A549 (cell line): ENCODE measurements around the gene DNMT1. TPM values are rescaled to one million over a fixed set of nuclear protein-coding genes. Genes with fewer than 3 reads are reported as not detected.

Experiments
- ATAC-seq, 2 experiments: fragments of 200-7000 bp in 1 of 2; fragments of >200 bp in 1 of 2; cut with Nextera tagmentation in 1 of 2; cut with Tn5 transposase in 1 of 2; 3 replicates each; pipeline versions ENCODE4 v1.8.0 to v1.9.1; 2018 to 2020; ENCODE audit warnings: mild to moderate bottlenecking in 1 of 2, moderate library complexity in 1 of 2
- CTCF ChIA-PET: fragments of 300-600 bp; sonication (Branson Sonifier 250); formaldehyde crosslinking; extraction: SDS; loops from one replicate; lab custom pipeline; 2021; ENCODE audit warnings: antibody characterized with exemption, inconsistent platforms; lab: Yijun Ruan, JAX
- POLR2A ChIA-PET: fragments of 350-600 bp; formaldehyde crosslinking; extraction: SDS; loops from one replicate; lab custom pipeline; 2021; ENCODE audit warnings: antibody characterized with exemption, inconsistent platforms; lab: Yijun Ruan, JAX
- DNase-seq, 2 experiments: peaks; one replicate each; pipeline versions ENCODE4 v3.0.0 to v3.0.0-alpha.2; 2011 to 2016; ENCODE audit warnings: low read depth in 1 of 2, low spot score in 1 of 2
- FAIRE-seq: peaks from 2 replicates; lab custom pipeline; 2011; peaks lifted over from hg19 to GRCh38; lab: Jason Lieb, UNC
- H3K27ac ChIP-seq, 2 experiments: fragments of >200 bp; sonication (Bioruptor Twin); formaldehyde crosslinking; 3 replicates each; pipeline ENCODE4 v1.5.1; 2016 to 2017
- H3K4me1 ChIP-seq: fragments of >200 bp; sonication (Bioruptor Twin); formaldehyde crosslinking; 3 replicates; pipeline ENCODE4 v1.6.1; 2016
- H3K4me2 ChIP-seq: fragments of >200 bp; sonication (Bioruptor Twin); formaldehyde crosslinking; 3 replicates; pipeline ENCODE4 v1.6.1; 2016
- H3K4me3 ChIP-seq: fragments of >200 bp; sonication (Bioruptor Twin); formaldehyde crosslinking; 3 replicates; pipeline ENCODE4 v1.5.1; 2016
- H3K9me3 ChIP-seq: fragments of >200 bp; sonication (Bioruptor Twin); formaldehyde crosslinking; 3 replicates; pipeline ENCODE4 v1.6.1; 2016
- ATOH8 ChIP-seq: fragments of 250-450 bp; sonication (Bioruptor Pico); IDR thresholded peaks from 2 replicates; pipeline ENCODE4 v1.5.0; 2020; ENCODE audit warnings: low read depth, mild to moderate bottlenecking, moderate library complexity
- BHLHE40 ChIP-seq: IDR thresholded peaks from 2 replicates; pipeline ENCODE4 v1.6.1; 2012; ENCODE audit warnings: low read depth, low read length, inconsistent platforms
- CBX2 ChIP-seq: fragments of 200-600 bp; sonication (generic); IDR thresholded peaks from 2 replicates; pipeline ENCODE4 v1.6.1; 2016; ENCODE audit warnings: low read depth, mild to moderate bottlenecking, borderline replicate concordance
- CEBPB ChIP-seq, 2 experiments: fragments of >200 bp in 1 of 2; sonication (Bioruptor Twin) in 1 of 2; formaldehyde crosslinking in 1 of 2; IDR thresholded peaks; 2 replicates each; pipeline ENCODE4 v1.6.1; 2012 to 2016
- EHF ChIP-seq: fragments of 250-450 bp; sonication (Bioruptor Pico); IDR thresholded peaks from 2 replicates; pipeline ENCODE4 v1.5.0; 2020; ENCODE audit warnings: mild to moderate bottlenecking
- EHMT2 ChIP-seq: fragments of 200-600 bp; sonication (generic); IDR thresholded peaks from 2 replicates; pipeline ENCODE4 v1.6.1; 2016; ENCODE audit warnings: antibody characterized with exemption, low read depth, mild to moderate bottlenecking, moderate library complexity
- ELK1 ChIP-seq: fragments of 150-350 bp; IDR thresholded peaks from 2 replicates; pipeline ENCODE4 v1.6.1; 2014; ENCODE audit warnings: low read depth, mild to moderate bottlenecking, low read length
- EP300 ChIP-seq, 2 experiments: fragments of >200 bp; sonication (Bioruptor Twin); formaldehyde crosslinking; IDR thresholded peaks; 2 replicates in 1 of 2; 3 replicates in 1 of 2; pipeline ENCODE4 v1.6.1; 2016 to 2017
- HEYL ChIP-seq: fragments of 250-450 bp; sonication (Bioruptor Pico); IDR thresholded peaks from 2 replicates; pipeline ENCODE4 v1.8.0; 2021; ENCODE audit warnings: mild to moderate bottlenecking, moderate library complexity
- HOXA7 ChIP-seq: fragments of 250-450 bp; sonication (Bioruptor Pico); IDR thresholded peaks from 2 replicates; pipeline ENCODE4 v1.5.0; 2020; ENCODE audit warnings: mild to moderate bottlenecking, moderate library complexity
- HOXB13 ChIP-seq: fragments of 250-450 bp; sonication (Bioruptor Pico); IDR thresholded peaks from 2 replicates; pipeline ENCODE4 v1.5.0; 2020; ENCODE audit warnings: low read depth, mild to moderate bottlenecking, moderate library complexity
- MAZ ChIP-seq: fragments of 150-350 bp; IDR thresholded peaks from 2 replicates; pipeline ENCODE4 v1.6.1; 2014; ENCODE audit warnings: antibody characterized with exemption, low read depth, low read length, borderline replicate concordance
- MYC ChIP-seq: IDR thresholded peaks from 2 replicates; pipeline ENCODE4 v1.6.1; 2012; ENCODE audit warnings: mild to moderate bottlenecking, inconsistent platforms, low read length, improper control_type of control experiment, borderline replicate concordance
- PBX3 ChIP-seq: IDR thresholded peaks from 2 replicates; pipeline ENCODE4 v1.6.1; 2012
- RAD21 ChIP-seq, 2 experiments: fragments of >200 bp in 1 of 2; sonication (Bioruptor Twin) in 1 of 2; formaldehyde crosslinking in 1 of 2; IDR thresholded peaks in 1 of 2; conservative IDR thresholded peaks in 1 of 2; 2 replicates in 1 of 2; 3 replicates in 1 of 2; pipeline ENCODE4 v1.6.1; 2012 to 2018; ENCODE audit warnings: inconsistent platforms in 1 of 2
- REST ChIP-seq: fragments of 200-600 bp; sonication (generic); IDR thresholded peaks from 2 replicates; pipeline ENCODE4 v1.6.1; 2016; ENCODE audit warnings: antibody characterized with exemption, mild to moderate bottlenecking, moderate library complexity
- RFX5 ChIP-seq: fragments of 450-650 bp; IDR thresholded peaks from 2 replicates; pipeline ENCODE4 v1.7.1; 2014; ENCODE audit warnings: antibody characterized with exemption, mild to moderate bottlenecking, moderate library complexity
- SREBF2 ChIP-seq: fragments of 450-650 bp; IDR thresholded peaks from 2 replicates; pipeline ENCODE4 v1.6.1; 2014; ENCODE audit warnings: mild to moderate bottlenecking, moderate library complexity
- TP53 ChIP-seq: fragments of 250-450 bp; sonication (Bioruptor Pico); IDR thresholded peaks from 2 replicates; pipeline ENCODE4 v1.5.0; 2021; ENCODE audit warnings: mild to moderate bottlenecking, moderate library complexity
- USF2 ChIP-seq: fragments of 450-650 bp; IDR thresholded peaks from 2 replicates; pipeline ENCODE4 v1.6.1; 2014; ENCODE audit warnings: antibody characterized with exemption
- ZFP36 ChIP-seq: fragments of 450-650 bp; IDR thresholded peaks from 2 replicates; pipeline ENCODE4 v1.6.1; 2014; ENCODE audit warnings: borderline replicate concordance; ENCODE audit not compliant: partially characterized antibody
- WGBS: methylation state at CpG from one replicate; pipeline ENCODE4 v1.1.6; 2017; ENCODE audit errors: missing lambda C conversion rate; 5-methylcytosine and 5-hydroxymethylcytosine counted together
- polyA plus RNA-seq, 4 experiments: library from polyadenylated mRNA; depleted of rRNA in 3 of 4; stranded (reverse); fragments of >200 nt; fragmentation: RNase III in 1 of 4; extraction: RNeasy Plus Mini Kit Qiagen cat#74134 plus additional on column Dnase treatment in 1 of 4; gene quantifications; 2 replicates in 3 of 4; 3 replicates in 1 of 4; pipeline ENCODE4 v1.2.3, GENCODE V29; 2011 to 2017

The DNMT1 gene
- polyA plus RNA-seq, 2 of the 4 experiments (the other 2 are of a cell fraction) = 85.2 to 86.2 TPM

GRCh38 chr19:10141973-10142372 is 52.8 kb downstream of the DNMT1 start:
- ATAC-seq (no peak), DNase-seq (no peak), FAIRE-seq (no peak)
- Histone ChIP-seq H3K4me2 (no peak overlapping the region), H3K27ac (no peak overlapping the region), H3K4me1 (no peaks in the 10 kb centered on the region), H3K9me3 (no peaks in the 10 kb centered on the region), H3K4me3 (no peak overlapping the region)
- 95% methylated on average over 18 of the region's 18 CpGs for WGBS
- CTCF ChIA-PET = interaction anchor here (0.5 to 1.3 kb wide), 2 partner anchors 22 to 289 kb away, joined by 4 read pairs; no protein-coding TSS in a partner anchor
- TF ChIP-seq SREBF2 (no peak), HOXA7 (CRISPR knock-in tag) (no peak), EP300 (IDR thresholded peaks at IDR 0.05) (no peak), USF2 (no peak), RAD21 (conservative IDR thresholded peaks at IDR 0.05 in 1 of 2, IDR thresholded peaks at IDR 0.05 in 1 of 2) (no peak), EHMT2 (no peak), HOXB13 (CRISPR knock-in tag) (no peak), TP53 (no peak), HEYL (CRISPR knock-in tag) (no peak), CEBPB (IDR thresholded peaks at IDR 0.05) (no peak), REST (no peak), MYC (no peak), CBX2 (no peak), ATOH8 (no peak), BHLHE40 (no peak), PBX3 (no peak), EHF (CRISPR knock-in tag) (no peak)
- POLR2A ChIA-PET = no interaction called here

GRCh38 chr19:10141479-10141878 is 53.3 kb downstream of the DNMT1 start:
- no peak for FAIRE-seq
- TF ChIP-seq ZFP36 = no peak
- TF ChIP-seq HOXB13 (CRISPR knock-in tag) = no peak
- no peak for TF ChIP-seq ELK1
- no peak for TF ChIP-seq MAZ
- TF ChIP-seq RFX5 = no peak
- TF ChIP-seq BHLHE40 = no peak
- Histone ChIP-seq H3K9me3 (no peaks in the 10 kb centered on the region), H3K4me2 (no peak overlapping the region), H3K27ac (no peak overlapping the region), H3K4me1 (no peaks in the 10 kb centered on the region), H3K4me3 (no peak overlapping the region)
- 91% methylated on average over 13 of the region's 13 CpGs for WGBS
- DNase-seq = no peak
- no peak for ATAC-seq
- ChIA-PET POLR2A (no interaction called here), CTCF (interaction anchor here (0.5 to 1.3 kb wide), 2 partner anchors 21 to 288 kb away, joined by 4 read pairs; no protein-coding TSS in a partner anchor)
